ENCODE measurements around the gene C17orf50.

DNA sequence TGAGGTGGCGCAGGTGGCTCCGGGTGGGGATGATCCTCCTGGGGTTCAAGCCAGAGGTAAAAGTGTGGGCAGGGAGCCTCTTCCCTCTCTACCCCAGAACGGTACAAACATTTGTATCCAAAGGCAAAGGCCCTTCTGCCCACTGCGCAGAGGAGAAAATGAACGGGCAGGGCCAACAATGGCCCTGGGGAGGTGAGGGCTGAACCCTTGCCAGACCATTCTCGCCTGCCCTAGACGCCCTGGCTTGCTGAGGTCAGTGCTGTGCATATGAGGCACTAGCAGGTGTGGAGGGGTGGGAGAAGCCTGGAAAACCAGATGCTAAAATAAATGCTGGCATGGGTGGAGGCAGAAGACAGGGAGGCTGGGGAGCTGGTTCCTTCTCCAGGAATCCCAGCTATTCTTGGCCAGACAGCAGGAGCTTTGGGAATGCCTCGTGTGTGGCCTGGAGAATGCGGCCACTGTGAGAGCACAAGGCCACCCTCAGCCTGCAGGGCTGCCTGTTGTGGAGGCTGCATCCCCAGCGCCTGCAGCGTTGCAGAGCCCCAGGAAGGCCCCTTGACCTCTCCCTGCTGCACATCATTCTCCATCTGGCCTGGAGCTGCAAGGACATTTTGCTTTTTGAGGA lies 4.5 kb downstream of the C17orf50 start:
- TF ChIP-seq, protein P1, sequence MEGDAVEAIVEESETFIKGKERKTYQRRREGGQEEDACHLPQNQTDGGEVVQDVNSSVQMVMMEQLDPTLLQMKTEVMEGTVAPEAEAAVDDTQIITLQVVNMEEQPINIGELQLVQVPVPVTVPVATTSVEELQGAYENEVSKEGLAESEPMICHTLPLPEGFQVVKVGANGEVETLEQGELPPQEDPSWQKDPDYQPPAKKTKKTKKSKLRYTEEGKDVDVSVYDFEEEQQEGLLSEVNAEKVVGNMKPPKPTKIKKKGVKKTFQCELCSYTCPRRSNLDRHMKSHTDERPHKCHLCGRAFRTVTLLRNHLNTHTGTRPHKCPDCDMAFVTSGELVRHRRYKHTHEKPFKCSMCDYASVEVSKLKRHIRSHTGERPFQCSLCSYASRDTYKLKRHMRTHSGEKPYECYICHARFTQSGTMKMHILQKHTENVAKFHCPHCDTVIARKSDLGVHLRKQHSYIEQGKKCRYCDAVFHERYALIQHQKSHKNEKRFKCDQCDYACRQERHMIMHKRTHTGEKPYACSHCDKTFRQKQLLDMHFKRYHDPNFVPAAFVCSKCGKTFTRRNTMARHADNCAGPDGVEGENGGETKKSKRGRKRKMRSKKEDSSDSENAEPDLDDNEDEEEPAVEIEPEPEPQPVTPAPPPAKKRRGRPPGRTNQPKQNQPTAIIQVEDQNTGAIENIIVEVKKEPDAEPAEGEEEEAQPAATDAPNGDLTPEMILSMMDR (IDR thresholded peaks at IDR 0.05) = no peak
- TF ChIP-seq POLR2A (IDR thresholded peaks at IDR 0.05) = no peak
